ENCODE data around the gene SPATA3. TPM values are rescaled to one million over a fixed set of nuclear protein-coding genes. Genes with fewer than 3 reads are reported as not detected.

SPATA3 gene
- total RNA-seq, result not detected
- long read RNA-seq, result 0 reads

DNA sequence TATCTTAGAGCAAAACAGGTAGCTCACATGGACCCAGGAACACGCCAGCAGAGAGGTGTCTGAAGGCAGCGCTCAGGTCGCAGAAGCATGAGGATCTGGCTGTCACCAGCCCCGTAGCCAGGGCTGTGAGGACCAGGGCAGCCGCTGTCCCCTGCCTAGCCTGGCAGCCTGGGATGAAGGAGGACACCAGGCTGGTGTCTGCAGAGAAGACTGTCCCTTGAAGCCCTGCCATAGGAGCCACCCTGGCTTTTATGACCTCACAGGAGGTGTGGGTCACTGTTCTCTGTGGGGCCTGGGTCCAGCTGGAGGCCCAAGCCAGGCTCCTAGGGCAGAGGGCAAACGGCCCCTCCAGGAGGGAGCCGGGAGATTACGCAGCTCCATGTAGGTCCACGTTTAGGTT lies at the start of gene SPATA3:
TSS of gene SPATA3 (plus strand) at position 301 of the 400 bp plus-strand sequence. CDS start 113 bp downstream, outside the sequence.
- H3K36me3 ChIP-seq, result no peaks in the 10 kb centered on the region
- DNase-seq (no peak), ATAC-seq (no peak)
- no peaks in the 10 kb centered on the region for H3K4me1 ChIP-seq
- H3K27me3 ChIP-seq (ENCODE audit: low read depth), result peaks cover 38% of the 10 kb centered on the region
- intact Hi-C loops (cut with DNase I), result no loop called here
- H3K9me3 ChIP-seq, result no peaks in the 10 kb centered on the region
- H3K27ac ChIP-seq, result no peak within 1 kb of the TSS
- no peak within 1 kb of the TSS for H3K4me3 ChIP-seq
- TF ChIP-seq, protein P1, sequence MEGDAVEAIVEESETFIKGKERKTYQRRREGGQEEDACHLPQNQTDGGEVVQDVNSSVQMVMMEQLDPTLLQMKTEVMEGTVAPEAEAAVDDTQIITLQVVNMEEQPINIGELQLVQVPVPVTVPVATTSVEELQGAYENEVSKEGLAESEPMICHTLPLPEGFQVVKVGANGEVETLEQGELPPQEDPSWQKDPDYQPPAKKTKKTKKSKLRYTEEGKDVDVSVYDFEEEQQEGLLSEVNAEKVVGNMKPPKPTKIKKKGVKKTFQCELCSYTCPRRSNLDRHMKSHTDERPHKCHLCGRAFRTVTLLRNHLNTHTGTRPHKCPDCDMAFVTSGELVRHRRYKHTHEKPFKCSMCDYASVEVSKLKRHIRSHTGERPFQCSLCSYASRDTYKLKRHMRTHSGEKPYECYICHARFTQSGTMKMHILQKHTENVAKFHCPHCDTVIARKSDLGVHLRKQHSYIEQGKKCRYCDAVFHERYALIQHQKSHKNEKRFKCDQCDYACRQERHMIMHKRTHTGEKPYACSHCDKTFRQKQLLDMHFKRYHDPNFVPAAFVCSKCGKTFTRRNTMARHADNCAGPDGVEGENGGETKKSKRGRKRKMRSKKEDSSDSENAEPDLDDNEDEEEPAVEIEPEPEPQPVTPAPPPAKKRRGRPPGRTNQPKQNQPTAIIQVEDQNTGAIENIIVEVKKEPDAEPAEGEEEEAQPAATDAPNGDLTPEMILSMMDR (IDR thresholded peaks at IDR 0.05), result no peak

DNA sequence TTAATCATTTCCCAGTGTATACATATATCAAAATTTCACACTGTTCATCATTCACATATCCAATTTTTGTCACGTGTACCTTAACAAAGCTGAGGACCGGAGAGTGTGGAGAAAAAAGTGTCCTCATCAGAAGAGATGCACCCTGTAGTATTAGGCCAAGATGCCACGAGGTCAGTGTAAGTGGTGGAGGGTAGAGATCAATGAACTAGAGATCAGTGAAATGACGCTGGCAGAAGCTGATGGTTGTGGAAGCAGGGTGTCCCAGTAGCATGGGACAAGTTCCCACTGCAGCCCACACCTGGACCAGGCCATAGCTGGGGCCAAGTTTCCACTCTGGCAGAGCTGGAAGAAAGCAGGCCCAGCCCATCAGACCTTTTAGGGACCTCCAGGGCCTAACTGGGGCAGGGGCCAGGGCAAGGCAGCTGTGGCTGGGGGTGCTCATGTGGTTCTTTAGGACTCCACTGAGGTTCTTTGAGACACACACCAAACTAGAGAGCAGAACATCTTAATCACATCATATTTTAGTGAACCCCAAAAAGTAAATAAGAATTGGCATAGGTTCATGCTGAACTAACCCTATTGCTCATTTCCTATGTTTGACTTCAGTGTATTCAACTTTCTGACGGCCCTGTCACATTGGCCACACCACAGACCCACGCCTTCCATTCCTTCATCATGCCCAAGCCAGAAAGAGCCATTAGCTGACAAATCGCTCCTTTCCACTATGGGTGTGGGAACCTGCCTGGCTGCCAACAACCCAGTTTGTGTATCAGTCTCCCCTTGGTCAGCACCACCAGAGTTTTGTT lies 49.3 kb upstream of the SPATA3 start:
- H3K27ac ChIP-seq, result no peak overlapping the region
- peaks cover 10% of the 10 kb centered on the region for H3K4me1 ChIP-seq
- TF ChIP-seq, protein P1 (IDR thresholded peaks at IDR 0.05), result no peak
- H3K4me3 ChIP-seq, result no peak overlapping the region
- ATAC-seq, result no peak
- no peak for DNase-seq
- intact Hi-C loops (cut with DNase I), result no loop called here
- H3K27me3 ChIP-seq (ENCODE audit: low read depth), result no peaks in the 10 kb centered on the region
- no peaks in the 10 kb centered on the region for H3K9me3 ChIP-seq
- no peaks in the 10 kb centered on the region for H3K36me3 ChIP-seq

DNA sequence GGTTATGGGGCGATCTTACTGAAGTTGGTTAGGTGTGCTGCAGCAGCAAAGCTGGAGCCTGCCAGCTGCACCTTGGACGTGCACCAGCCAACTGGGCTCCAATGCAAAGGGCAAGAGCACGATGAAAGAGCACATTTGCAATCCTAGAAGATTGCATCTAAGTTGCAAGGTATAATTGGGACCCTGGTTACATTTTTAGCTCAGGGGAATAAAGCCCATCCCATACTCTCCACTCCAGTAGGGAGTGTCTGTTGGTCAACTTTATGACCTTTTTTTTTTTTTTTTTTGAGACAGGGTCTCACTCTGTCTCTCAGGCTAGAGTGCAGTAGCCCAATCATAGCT lies 48.7 kb upstream of the SPATA3 start:
- H3K36me3 ChIP-seq, result no peaks in the 10 kb centered on the region
- no peak for DNase-seq
- no peaks in the 10 kb centered on the region for H3K27me3 ChIP-seq (ENCODE audit: low read depth)
- H3K27ac ChIP-seq, result no peak overlapping the region
- H3K4me3 ChIP-seq, result no peak overlapping the region
- H3K9me3 ChIP-seq, result no peaks in the 10 kb centered on the region
- ATAC-seq, result no peak
- TF ChIP-seq, protein P1 (IDR thresholded peaks at IDR 0.05), result no peak
- H3K4me1 ChIP-seq, result peaks cover 10% of the 10 kb centered on the region
- intact Hi-C loops (cut with DNase I), result no loop called here

DNA sequence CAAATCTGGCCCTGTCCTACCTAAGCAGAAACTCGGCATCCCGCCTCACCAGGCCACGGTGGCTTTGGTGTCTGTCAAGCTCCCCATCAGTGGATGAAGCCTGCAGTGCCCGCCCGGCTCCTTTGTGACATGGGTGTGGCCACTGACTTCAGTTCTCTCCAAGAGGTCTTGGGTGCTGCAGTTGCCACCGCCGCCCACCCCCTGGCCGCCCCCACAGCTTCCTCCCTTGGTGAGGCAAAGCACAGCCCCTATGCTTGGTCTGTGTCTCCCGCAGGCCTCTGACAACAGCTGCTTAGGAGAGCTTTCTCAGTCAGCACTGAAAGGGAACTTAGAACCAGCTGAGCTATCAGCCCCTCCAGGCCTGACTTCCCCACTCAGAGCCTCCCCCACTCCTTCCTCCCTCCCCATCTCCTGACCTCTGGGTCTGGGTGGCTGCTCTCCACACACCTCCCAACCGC lies 48.0 kb upstream of the SPATA3 start:
- no peaks in the 10 kb centered on the region for H3K27me3 ChIP-seq (ENCODE audit: low read depth)
- H3K36me3 ChIP-seq, result no peaks in the 10 kb centered on the region
- peaks cover 10% of the 10 kb centered on the region for H3K4me1 ChIP-seq
- DNase-seq (no peak), ATAC-seq (no peak)
- H3K4me3 ChIP-seq, result no peak overlapping the region
- intact Hi-C loops (cut with DNase I), result no loop called here
- no peaks in the 10 kb centered on the region for H3K9me3 ChIP-seq
- no peak overlapping the region for H3K27ac ChIP-seq
- TF ChIP-seq, protein P1 (IDR thresholded peaks at IDR 0.05), result no peak

DNA sequence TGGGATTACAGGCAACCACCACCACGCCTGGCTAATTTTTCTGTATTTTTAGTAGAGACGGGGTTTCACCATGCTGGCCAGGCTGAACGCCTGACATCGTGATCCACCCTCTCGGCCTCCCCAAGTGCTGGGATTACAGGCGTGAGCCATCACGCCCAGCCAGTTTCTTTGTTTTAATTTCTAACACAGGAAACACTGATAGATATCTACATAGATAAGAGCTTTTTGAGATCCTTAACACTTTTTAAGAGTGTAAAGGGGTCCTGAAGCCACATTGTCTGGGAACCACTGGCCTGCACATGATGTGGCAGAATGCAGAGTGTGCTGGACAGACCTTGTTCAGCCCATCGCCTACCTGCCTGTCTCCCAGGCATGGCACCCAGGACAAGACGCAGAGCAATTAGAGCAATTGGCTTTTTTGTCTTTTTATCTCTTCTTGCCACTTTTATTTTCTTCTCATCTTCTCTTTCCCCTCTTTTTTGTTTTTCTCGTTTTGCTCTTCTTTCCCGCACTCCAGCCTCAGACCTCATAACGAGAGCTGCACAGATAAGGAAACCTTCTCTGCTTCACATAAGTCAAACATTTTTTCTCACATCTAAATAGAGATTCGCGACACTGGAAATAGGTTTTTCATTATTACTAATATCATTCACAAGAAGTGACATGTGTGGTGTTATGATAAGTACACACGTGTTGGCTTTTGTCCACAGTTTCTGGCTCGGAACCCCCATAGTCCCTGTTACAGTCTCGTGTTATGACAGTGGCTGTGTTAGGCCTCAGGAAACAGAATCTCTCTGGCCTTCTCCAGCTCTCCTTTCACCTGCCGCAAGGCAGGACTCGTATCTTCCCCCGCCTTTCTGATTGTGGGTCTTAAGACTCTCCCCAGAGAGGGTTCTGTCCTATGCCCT lies 45.7 kb upstream of the SPATA3 start:
- H3K27me3 ChIP-seq (ENCODE audit: low read depth), result no peaks in the 10 kb centered on the region
- H3K27ac ChIP-seq, result no peak overlapping the region
- DNase-seq, result no peak
- no peak for ATAC-seq
- intact Hi-C loops (cut with DNase I), result no loop called here
- H3K9me3 ChIP-seq, result no peaks in the 10 kb centered on the region
- H3K36me3 ChIP-seq, result no peaks in the 10 kb centered on the region
- TF ChIP-seq, protein P1 (IDR thresholded peaks at IDR 0.05), result no peak
- no peak overlapping the region for H3K4me3 ChIP-seq
- no peaks in the 10 kb centered on the region for H3K4me1 ChIP-seq

Data from lower lobe of right lung (tissue), 2 donors.